Upper lobe of right lung (tissue), 1 donor: ENCODE measurements around the gene EHBP1L1. TPM values are rescaled to one million over a fixed set of nuclear protein-coding genes. Genes with fewer than 3 reads are reported as not detected.
A peak's percentile ranks its signal among the peaks of the same experiment; 100 is the strongest.

ENCODE experiments used
- ATAC-seq: fragments of 200-7000 bp; cut with Tn5 transposase; one replicate; pipeline ENCODE4 v1.9.1; 2020; ENCODE audit warnings: mild to moderate bottlenecking, moderate library complexity
- DNase-seq: peaks from one replicate; pipeline ENCODE4 v3.0.0-alpha.2; 2020
- H3K27ac ChIP-seq: fragments of 200-600 bp; one replicate; pipeline ENCODE4 v1.8.0; 2022
- H3K27me3 ChIP-seq: fragments of 200-600 bp; one replicate; pipeline ENCODE4 v1.8.0; 2022; ENCODE audit warnings: mild to moderate bottlenecking
- H3K36me3 ChIP-seq: fragments of 200-600 bp; one replicate; pipeline ENCODE4 v1.8.0; 2022
- H3K4me1 ChIP-seq: fragments of 200-600 bp; one replicate; pipeline ENCODE4 v1.8.0; 2022
- H3K4me3 ChIP-seq: fragments of 200-600 bp; one replicate; pipeline ENCODE4 v1.8.0; 2022; ENCODE audit warnings: mild to moderate bottlenecking
- H3K9me3 ChIP-seq: fragments of 200-600 bp; one replicate; pipeline ENCODE4 v1.8.0; 2022
- CTCF ChIP-seq: fragments of 200-600 bp; IDR thresholded peaks from one replicate; pipeline ENCODE4 v1.8.0; 2022; ENCODE audit warnings: antibody characterized with exemption
- intact Hi-C: fragments of 100-400 bp; cut with DNase I; formaldehyde crosslinking; loops from one replicate; pipeline ENCODE4 v1.11.0; 2022
- total RNA-seq: library from RNA; stranded (reverse); fragmentation: NEBNext Ultra II Directional; extraction: Animal tissue kit (Norgen Biotek cat#: 25700); gene quantifications from one replicate; pipeline ENCODE4 v1.2.1, GENCODE V29; 2021
- donor health status: DM: no; HTN: yes; CAD: no; lungs with severe emphysema.

EHBP1L1 gene
- total RNA-seq, 1 donor from 2014 or later = 88.3 TPM

GRCh38 chr11:65586247-65586630, 10.4 kb downstream of the EHBP1L1 start:
- no peak overlapping the region for H3K4me3 ChIP-seq
- no peaks in the 10 kb centered on the region for H3K27me3 ChIP-seq
- H3K36me3 ChIP-seq = peaks cover 36% of the 10 kb centered on the region
- ATAC-seq (no peak), DNase-seq (no peak)
- no peak for TF ChIP-seq CTCF
- H3K9me3 ChIP-seq = no peaks in the 10 kb centered on the region
- H3K4me1 ChIP-seq = peaks cover 18% of the 10 kb centered on the region
- intact Hi-C loops = no loop called here
- H3K27ac ChIP-seq = no peak overlapping the region

GRCh38 chr11:65586676-65587075, 10.8 kb downstream of the EHBP1L1 start:
- Histone ChIP-seq H3K27me3 (no peaks in the 10 kb centered on the region), H3K27ac (no peak overlapping the region), H3K4me1 (peaks cover 18% of the 10 kb centered on the region), H3K9me3 (no peaks in the 10 kb centered on the region), H3K4me3 (no peak overlapping the region), H3K36me3 (peaks cover 33% of the 10 kb centered on the region)
- no peak for ATAC-seq
- intact Hi-C loops = no loop called here
- no peak for TF ChIP-seq CTCF
- DNase-seq = no peak

- no peak overlapping the region for H3K4me3 ChIP-seq
- H3K27ac ChIP-seq = peak overlapping the region; percentile 39
- H3K9me3 ChIP-seq = no peaks in the 10 kb centered on the region
- peaks cover 26% of the 10 kb centered on the region for H3K36me3 ChIP-seq
- peak; percentile 57 for TF ChIP-seq CTCF
- DNase-seq = peak; percentile 79
- intact Hi-C loops = no loop called here
- ATAC-seq = peak; percentile 72
- no peaks in the 10 kb centered on the region for H3K27me3 ChIP-seq
- H3K4me1 ChIP-seq = peaks cover 18% of the 10 kb centered on the region
Observed at GRCh38 chr11:65588199-65589054, 12.6 kb downstream of the EHBP1L1 start.

GRCh38 chr11:65589444-65590239, 13.8 kb downstream of the EHBP1L1 start:
- H3K27ac ChIP-seq = no peak overlapping the region
- no peaks in the 10 kb centered on the region for H3K27me3 ChIP-seq
- no peaks in the 10 kb centered on the region for H3K9me3 ChIP-seq
- intact Hi-C loops = no loop called here
- DNase-seq = no peak
- peaks cover 18% of the 10 kb centered on the region for H3K4me1 ChIP-seq
- ATAC-seq = no peak
- H3K4me3 ChIP-seq = no peak overlapping the region
- H3K36me3 ChIP-seq = peaks cover 26% of the 10 kb centered on the region
- TF ChIP-seq CTCF = no peak

GRCh38 chr11:65590240-65590738, 14.4 kb downstream of the EHBP1L1 start:
- DNase-seq (no peak), ATAC-seq (no peak)
- H3K36me3 ChIP-seq = peaks cover 26% of the 10 kb centered on the region
- no peak overlapping the region for H3K27ac ChIP-seq
- no peak overlapping the region for H3K4me3 ChIP-seq
- H3K9me3 ChIP-seq = no peaks in the 10 kb centered on the region
- intact Hi-C loops = no loop called here
- TF ChIP-seq CTCF = no peak
- H3K4me1 ChIP-seq = peaks cover 18% of the 10 kb centered on the region
- no peaks in the 10 kb centered on the region for H3K27me3 ChIP-seq
